Erythroblast (primary cell): ENCODE results near the gene ZNHIT2.

Experiments used
- GATA1 ChIP-seq: IDR thresholded peaks from 2 replicates; pipeline ENCODE4 v1.6.1; 2011; ENCODE audit warnings: low read depth, mild to moderate bottlenecking, control low read depth, low read length, moderate library complexity
- POLR2A ChIP-seq: IDR thresholded peaks from 2 replicates; pipeline ENCODE4 v1.6.1; 2011; ENCODE audit warnings: mild to moderate bottlenecking, low read length

DNA sequence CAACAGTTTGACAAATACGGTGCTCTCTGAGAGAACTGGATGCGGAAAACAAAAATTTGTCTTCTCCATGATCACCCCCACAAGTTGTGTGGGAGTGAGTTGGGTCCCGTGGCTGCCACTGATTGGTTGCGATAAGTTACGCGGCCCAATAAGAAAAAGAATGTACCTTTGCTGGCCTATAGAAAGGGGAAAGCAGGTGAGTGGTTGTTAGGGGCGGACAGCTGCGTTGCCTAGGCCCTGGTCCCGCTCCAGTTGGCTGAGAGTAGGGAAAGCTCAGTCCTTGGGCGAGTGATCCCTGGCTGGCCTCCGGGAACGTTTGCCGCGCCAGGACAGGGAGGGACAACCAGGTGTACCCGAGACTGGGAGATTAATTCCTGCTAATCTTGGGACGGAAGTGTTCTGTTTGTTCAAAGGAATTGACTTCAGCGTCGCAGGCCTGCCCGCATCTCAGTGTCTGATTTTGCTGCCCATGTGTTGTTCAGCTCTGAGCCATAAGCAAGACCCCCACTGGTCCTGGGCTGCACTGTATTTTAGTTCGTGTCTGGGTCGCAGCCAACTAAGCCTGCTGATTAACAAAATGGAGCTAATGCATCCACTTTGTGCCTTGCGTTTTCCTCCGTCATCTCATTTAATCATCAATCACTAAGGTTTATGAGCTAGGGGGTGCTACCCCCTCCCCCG is 17.6 kb upstream of the ZNHIT2 start:
- TF ChIP-seq POLR2A = peak; percentile 59
- TF ChIP-seq GATA1 = no peak
